ENCODE measurements around the gene ITIH5. TPM values are rescaled to one million over a fixed set of nuclear protein-coding genes. Genes with fewer than 3 reads are reported as not detected.

The ITIH5 gene
- total RNA-seq, 6 experiments from 2014 or later, result not detected

DNA sequence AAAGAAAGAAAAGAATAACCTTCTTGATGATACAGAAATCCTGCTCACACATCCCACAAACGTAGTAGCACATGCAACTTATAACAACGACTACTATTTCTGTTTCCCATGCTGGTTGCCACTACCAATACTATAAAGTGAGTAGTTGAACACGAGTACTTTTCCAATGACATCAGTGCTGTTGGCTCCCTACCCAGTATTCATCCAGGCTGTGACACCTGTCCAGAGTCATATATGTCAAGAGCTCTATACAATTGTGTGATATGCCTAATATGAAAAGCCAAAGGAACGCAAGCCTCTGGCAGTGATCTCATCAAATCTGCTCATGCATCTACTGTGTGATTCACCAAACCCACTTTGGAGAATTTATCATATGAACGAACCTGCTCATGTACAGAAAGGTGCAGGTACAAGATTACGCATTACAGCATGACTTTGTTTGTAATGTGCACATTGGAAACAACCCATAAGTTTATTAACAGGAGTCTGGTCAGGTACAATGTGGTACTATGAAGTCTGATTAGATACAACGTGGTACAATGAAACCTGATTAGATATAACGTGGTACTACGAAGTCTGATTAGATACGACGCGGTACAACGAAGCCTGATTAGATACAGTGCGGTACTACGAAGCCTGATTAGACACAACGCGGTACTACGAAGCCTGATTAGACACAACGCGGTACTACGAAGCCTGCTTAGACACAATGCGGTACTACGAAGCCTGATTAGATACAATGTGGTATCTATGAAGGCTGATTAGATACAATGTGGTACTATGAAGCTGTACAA lies 5.8 kb upstream of the ITIH5 start:
- Mint-ChIP-seq H3K27ac (no peak overlapping the region), H3K36me3 (ENCODE audit: low read depth) (no peaks in the 10 kb centered on the region), H3K4me1 (ENCODE audit: low read depth) (no peaks in the 10 kb centered on the region), H3K4me3 (no peak overlapping the region), H3K9me3 (no peaks in the 10 kb centered on the region; the same call in 1 of the 2 replicates), H3K27me3 (ENCODE audit: insufficient read depth) (peaks cover 3% of the 10 kb centered on the region; the same call in 1 of the 2 replicates)
- TF ChIP-seq, protein P1, sequence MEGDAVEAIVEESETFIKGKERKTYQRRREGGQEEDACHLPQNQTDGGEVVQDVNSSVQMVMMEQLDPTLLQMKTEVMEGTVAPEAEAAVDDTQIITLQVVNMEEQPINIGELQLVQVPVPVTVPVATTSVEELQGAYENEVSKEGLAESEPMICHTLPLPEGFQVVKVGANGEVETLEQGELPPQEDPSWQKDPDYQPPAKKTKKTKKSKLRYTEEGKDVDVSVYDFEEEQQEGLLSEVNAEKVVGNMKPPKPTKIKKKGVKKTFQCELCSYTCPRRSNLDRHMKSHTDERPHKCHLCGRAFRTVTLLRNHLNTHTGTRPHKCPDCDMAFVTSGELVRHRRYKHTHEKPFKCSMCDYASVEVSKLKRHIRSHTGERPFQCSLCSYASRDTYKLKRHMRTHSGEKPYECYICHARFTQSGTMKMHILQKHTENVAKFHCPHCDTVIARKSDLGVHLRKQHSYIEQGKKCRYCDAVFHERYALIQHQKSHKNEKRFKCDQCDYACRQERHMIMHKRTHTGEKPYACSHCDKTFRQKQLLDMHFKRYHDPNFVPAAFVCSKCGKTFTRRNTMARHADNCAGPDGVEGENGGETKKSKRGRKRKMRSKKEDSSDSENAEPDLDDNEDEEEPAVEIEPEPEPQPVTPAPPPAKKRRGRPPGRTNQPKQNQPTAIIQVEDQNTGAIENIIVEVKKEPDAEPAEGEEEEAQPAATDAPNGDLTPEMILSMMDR (IDR thresholded peaks at IDR 0.05), result no peak
- DNase-seq, result no peak

DNA sequence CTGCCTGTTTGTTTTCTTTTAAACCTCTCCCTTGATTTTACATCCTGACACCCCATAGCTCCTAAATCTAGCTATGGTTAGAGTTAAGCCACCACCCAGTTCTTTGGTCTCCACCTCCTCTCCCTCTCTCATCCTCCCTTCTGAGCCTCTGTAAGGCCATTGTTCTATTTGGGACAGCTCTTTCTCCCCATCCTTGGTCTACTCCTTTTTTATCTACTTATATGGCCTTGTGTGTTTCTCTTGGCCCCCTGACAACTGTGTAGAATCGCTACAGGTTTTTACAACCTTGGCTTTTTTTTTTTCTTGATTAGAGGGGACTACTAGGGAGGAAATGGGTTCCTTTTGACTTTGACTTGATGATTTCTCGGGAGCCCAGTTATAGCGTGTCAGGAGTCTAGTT lies 3.4 kb upstream of the ITIH5 start:
- H3K4me1 Mint-ChIP-seq (ENCODE audit: low read depth), result no peaks in the 10 kb centered on the region
- H3K27me3 Mint-ChIP-seq (ENCODE audit: insufficient read depth), result peaks cover 5% of the 10 kb centered on the region; the same call in 1 of the 2 replicates
- no peak overlapping the region for H3K27ac Mint-ChIP-seq
- no peak for DNase-seq
- H3K4me3 Mint-ChIP-seq, result no peak overlapping the region
- no peaks in the 10 kb centered on the region for H3K36me3 Mint-ChIP-seq (ENCODE audit: low read depth)
- TF ChIP-seq, protein P1 (IDR thresholded peaks at IDR 0.05), result no peak
- no peaks in the 10 kb centered on the region; the same call in 1 of the 2 replicates for H3K9me3 Mint-ChIP-seq

DNA sequence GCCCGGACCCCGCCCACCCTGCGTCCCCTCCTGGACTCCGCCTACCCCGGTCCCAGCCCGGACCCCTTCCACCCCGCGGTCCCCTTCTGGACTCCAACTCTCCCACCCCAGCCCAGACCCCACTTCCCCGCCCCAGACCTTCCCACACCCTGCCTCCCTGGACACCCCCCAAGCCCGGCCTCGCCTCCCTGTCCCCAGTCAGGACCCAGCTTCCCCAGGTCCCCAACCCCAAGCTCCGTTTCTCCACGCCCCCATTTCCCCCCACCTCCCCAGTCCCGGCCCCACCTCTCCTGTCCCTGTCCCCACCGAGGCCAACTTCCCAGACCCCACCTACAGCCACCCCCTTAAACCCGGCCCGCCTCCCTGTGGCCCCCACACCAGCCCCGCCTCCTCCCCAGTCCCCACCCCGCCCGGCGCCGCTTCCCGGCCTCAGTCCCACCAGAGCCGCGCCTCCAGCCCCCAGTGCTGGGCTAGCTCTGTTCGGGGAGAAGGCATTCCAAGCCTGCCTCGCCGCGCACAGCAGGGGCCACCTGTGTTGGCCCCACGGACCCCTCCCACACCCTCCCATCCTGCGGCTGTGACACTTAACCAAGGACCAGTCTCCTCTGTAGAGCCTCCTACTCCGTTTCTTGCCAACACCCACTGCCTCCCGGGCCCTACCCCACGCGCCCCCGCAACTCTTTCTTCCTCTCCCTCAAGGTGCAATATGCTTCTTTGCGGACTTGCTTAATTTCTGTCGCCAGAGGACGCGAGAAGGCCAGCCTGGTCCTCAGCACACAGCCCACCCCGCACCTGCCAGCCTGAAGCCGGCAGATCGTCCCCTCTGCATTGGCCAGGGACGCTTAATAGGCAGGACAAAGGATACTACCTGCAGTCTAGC lies 736 bp upstream of the ITIH5 start:
- Mint-ChIP-seq H3K27ac (no peak overlapping the region), H3K9me3 (no peaks in the 10 kb centered on the region; the same call in 1 of the 2 replicates)

DNA sequence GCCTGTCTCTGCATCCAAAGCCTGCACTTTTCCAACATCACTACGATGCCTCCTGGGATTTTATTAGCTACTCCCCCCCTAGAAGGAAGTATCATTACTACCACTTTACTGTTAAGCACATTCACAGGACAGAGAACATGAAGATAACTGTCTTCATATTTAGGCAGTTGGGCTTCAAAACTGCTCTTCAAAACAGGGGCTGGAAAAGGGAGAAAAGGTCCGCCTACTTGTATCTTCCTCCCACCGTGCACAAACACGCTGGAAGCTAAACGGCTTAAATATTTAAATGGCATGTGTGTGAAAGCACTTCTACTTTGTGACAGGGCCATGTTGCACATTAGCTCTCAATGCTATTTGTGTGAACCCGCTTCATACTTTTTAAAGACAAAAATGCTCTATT lies 999 bp downstream of the ITIH5 start:
- Mint-ChIP-seq H3K27ac (no peak overlapping the region), H3K27me3 (ENCODE audit: insufficient read depth) (peaks cover 4% of the 10 kb centered on the region; the same call in 1 of the 2 replicates), H3K9me3 (no peaks in the 10 kb centered on the region; the same call in 1 of the 2 replicates), H3K36me3 (ENCODE audit: low read depth) (no peaks in the 10 kb centered on the region), H3K4me3 (no peak overlapping the region), H3K4me1 (ENCODE audit: low read depth) (no peaks in the 10 kb centered on the region)
- TF ChIP-seq, protein P1 (IDR thresholded peaks at IDR 0.05), result no peak
- no peak for DNase-seq

More for the DNA sequence above, 736 bp upstream of the ITIH5 start:
- Mint-ChIP-seq H3K4me1 (ENCODE audit: low read depth) (no peaks in the 10 kb centered on the region), H3K36me3 (ENCODE audit: low read depth) (no peaks in the 10 kb centered on the region), H3K4me3 (no peak overlapping the region), H3K27me3 (ENCODE audit: insufficient read depth) (peaks cover 4% of the 10 kb centered on the region; the same call in 1 of the 2 replicates)
- DNase-seq, result no peak
- TF ChIP-seq, protein P1 (IDR thresholded peaks at IDR 0.05), result no peak

DNA sequence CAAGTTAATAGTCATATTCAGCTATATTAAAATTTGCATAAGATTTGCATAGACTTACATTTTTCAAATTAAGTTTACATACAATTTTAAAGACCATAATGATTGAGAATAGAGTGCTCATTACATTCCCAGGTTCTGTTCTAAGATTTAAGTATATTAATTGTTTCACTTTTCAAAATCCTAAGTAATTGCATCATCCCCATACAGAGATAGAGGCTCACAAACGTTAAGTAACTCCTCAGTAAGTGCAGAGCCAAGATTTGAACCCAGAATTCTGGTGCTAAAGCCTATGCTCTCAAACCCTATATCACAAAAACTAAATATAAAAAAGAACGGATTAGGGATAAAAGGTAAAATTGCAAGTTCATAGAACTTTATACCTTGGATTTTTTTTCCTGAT lies 2.1 kb downstream of the ITIH5 start:
- no peaks in the 10 kb centered on the region; the same call in 1 of the 2 replicates for H3K9me3 Mint-ChIP-seq
- no peak overlapping the region for H3K27ac Mint-ChIP-seq
- no peak overlapping the region for H3K4me3 Mint-ChIP-seq
- H3K27me3 Mint-ChIP-seq (ENCODE audit: insufficient read depth), result peaks cover 4% of the 10 kb centered on the region; the same call in 1 of the 2 replicates
- no peak for DNase-seq
- TF ChIP-seq, protein P1 (IDR thresholded peaks at IDR 0.05), result no peak
- H3K4me1 Mint-ChIP-seq (ENCODE audit: low read depth), result no peaks in the 10 kb centered on the region
- no peaks in the 10 kb centered on the region for H3K36me3 Mint-ChIP-seq (ENCODE audit: low read depth)
